GM21526 (cell line): ENCODE measurements around the gene TCEA2.

Experiments
- ATAC-seq: cut with Tn5 transposase; IDR thresholded peaks from one replicate; pipeline ENCODE4 v1.9.1; 2021; ENCODE audit warnings: moderate library complexity; ENCODE audit not compliant: unreplicated experiment, low FRiP score

Gene TCEA2

DNA sequence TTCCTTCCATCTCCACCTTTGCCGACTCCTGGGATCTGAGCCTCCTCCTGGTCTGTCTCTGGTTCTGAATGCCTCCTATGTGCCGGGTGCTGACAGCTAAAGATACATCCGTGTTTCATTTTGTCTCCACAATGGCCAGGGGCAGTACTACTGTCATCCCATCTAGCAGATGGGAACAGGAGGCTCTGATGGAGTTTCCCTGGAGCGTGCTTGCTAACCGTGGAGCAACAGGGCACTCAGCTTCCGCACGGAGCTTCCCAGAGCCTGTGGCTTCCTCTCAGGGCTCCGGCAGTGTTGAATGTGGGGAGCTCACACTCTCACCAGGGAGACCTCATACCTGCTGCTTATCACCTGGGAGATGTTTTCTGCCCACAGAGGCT, 56.3 kb downstream of the TCEA2 start:
- ATAC-seq, result no peak

DNA sequence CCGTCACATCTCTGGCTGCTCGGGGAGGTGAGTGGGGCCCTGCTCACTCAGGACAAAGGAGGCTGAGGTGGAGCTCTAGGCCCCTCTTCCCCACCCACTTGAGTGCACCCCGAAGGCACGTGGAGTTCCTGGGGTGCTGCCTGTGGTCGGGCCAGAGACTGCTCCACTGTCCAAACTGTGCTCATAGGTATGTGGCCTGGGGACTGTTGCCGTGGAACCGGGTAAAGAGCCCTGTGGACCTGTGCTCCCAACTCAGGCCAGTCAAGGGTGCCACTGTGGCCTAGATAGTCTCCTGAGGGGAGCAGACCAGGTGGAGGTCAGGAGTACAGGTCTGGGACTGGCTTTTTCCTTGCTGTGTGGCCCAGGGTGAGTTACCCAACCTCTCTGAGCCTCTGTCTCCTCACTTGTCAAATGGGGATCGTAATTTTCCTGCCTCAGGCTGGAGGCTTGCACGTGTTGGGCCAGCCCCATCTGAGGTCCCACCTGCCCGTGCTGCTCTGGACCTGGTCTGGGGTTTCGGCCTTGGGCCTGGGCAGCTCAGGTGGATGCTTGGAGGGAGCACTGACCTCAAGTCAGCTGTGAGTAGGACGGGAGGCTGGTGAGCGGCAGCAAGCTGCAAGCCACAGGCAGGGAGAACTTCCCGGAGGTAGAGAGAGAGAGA, 56.8 kb downstream of the TCEA2 start:
- ATAC-seq, result no peak

- ATAC-seq, result no peak
These were observed 58.6 kb downstream of the TCEA2 start for GRCh38 chr20:64121586-64121985.
